ENCODE data around the gene RAD50.

- no peak for TF ChIP-seq CTCF (IDR thresholded peaks at IDR 0.05; ENCODE audit: low read length)
- no peak for TF ChIP-seq EZH2 (optimal IDR thresholded peaks at IDR 0.05; ENCODE audit: low read depth, low read length)
- no peak for TF ChIP-seq EZH2phosphoT487 (IDR thresholded peaks at IDR 0.05; ENCODE audit: low read length)
Measured at GRCh38 chr5:132677682-132678400, 121.1 kb downstream of the RAD50 start.
